ENCODE results near the gene AKT1. TPM values are rescaled to one million over a fixed set of nuclear protein-coding genes. Genes with fewer than 3 reads are reported as not detected.

AKT1 gene
- polyA plus RNA-seq (2011; rRNA removed) (66.0 and 70.2 TPM in 2 replicates), polyA plus RNA-seq (2017; fragmentation: RNase III; extraction: RNeasy Plus Mini Kit Qiagen cat#74134 plus additional on column Dnase treatment) (87.1 to 93.8 TPM (median 93.0 TPM) in 3 replicates), polyA minus RNA-seq (2011; rRNA and poly(A)+ RNA removed) (138 and 139 TPM in 2 replicates)
- polyA plus RNA-seq (2012; cell fraction: cytosol; rRNA removed): 164 and 170 TPM in 2 replicates
- polyA plus RNA-seq (2012; cell fraction: nucleus; rRNA removed): 315 and 328 TPM in 2 replicates

- ChIA-PET CTCF (interaction anchor here (0.8 to 2.1 kb wide), 8 partner anchors 16 to 71 kb away, joined by 3 to 10 read pairs (median 4); no protein-coding TSS in a partner anchor), POLR2A (interaction anchor here (0.5 kb wide), 1 partner anchor 604 kb away, joined by 6 read pairs; no protein-coding TSS in a partner anchor)
- TF ChIP-seq PHF8 (IDR thresholded peaks at IDR 0.05; ENCODE audit: borderline replicate concordance, low read depth) (no peak), ZSCAN20 (CRISPR knock-in tag; IDR thresholded peaks at IDR 0.05) (no peak), RAD21 (conservative IDR thresholded peaks at IDR 0.05 in 1 of 2, IDR thresholded peaks at IDR 0.05 in 1 of 2) (no peak), CBX8 (IDR thresholded peaks at IDR 0.05) (no peak), POLR2AphosphoS2 (conservative IDR thresholded peaks at IDR 0.05; ENCODE audit: low read length) (no peak), RCOR1 (IDR thresholded peaks at IDR 0.05; ENCODE audit: low read depth, low read length) (no peak), CTCF (IDR thresholded peaks at IDR 0.05) (no peak), CHD2 (IDR thresholded peaks at IDR 0.05; ENCODE audit: low read length, partially characterized antibody) (no peak)
- TF ChIP-seq, protein P1, sequence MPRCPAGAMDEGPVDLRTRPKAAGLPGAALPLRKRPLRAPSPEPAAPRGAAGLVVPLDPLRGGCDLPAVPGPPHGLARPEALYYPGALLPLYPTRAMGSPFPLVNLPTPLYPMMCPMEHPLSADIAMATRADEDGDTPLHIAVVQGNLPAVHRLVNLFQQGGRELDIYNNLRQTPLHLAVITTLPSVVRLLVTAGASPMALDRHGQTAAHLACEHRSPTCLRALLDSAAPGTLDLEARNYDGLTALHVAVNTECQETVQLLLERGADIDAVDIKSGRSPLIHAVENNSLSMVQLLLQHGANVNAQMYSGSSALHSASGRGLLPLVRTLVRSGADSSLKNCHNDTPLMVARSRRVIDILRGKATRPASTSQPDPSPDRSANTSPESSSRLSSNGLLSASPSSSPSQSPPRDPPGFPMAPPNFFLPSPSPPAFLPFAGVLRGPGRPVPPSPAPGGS (IDR thresholded peaks at IDR 0.05): no peak
- ATAC-seq (peak in 1 of 2 experiments; percentile 27; a peak in 4 of 6 replicates), FAIRE-seq (no peak), DNase-seq (ENCODE audit: low read depth in 1 of 2, low spot score in 1 of 2) (no peak)
- no peaks in the 10 kb centered on the region for H3K9me3 ChIP-seq
- peak within 1 kb of the TSS; percentile 89 for H3K4me2 ChIP-seq
- H3K4me3 ChIP-seq: peak within 1 kb of the TSS; percentile 94
- peak within 1 kb of the TSS; percentile 95 to 98 for H3K27ac ChIP-seq
- WGBS (ENCODE audit: missing lambda C conversion rate): 5% methylated on average over 8 of the region's 124 CpGs
- H3K4me1 ChIP-seq: peaks cover 46% of the 10 kb centered on the region
Measured at GRCh38 chr14:104794993-104795780, at the start of gene AKT1. TSS of gene AKT1 (minus strand) at chr14:104795748. CDS start at chr14:104792643, 3,105 bp downstream.

- no peak for FAIRE-seq
- 60% methylated on average over 4 of the region's 4 CpGs for WGBS (ENCODE audit: missing lambda C conversion rate)
- POLR2A ChIA-PET: no interaction called here
- CTCF ChIA-PET: interaction anchor here (2.8 to 5.1 kb wide), 3 partner anchors 19 to 76 kb away, joined by 8 to 28 read pairs (median 8); no protein-coding TSS in a partner anchor
- no peak overlapping the region for H3K4me3 ChIP-seq
- no peak overlapping the region for H3K4me2 ChIP-seq
- H3K27ac ChIP-seq: no peak overlapping the region
- no peak for DNase-seq (ENCODE audit: low read depth in 1 of 2, low spot score in 1 of 2)
- TF ChIP-seq ESRRA (IDR thresholded peaks at IDR 0.05; ENCODE audit: borderline replicate concordance, low read length) (no peak), TP53 (CRISPR knock-in tag; IDR thresholded peaks at IDR 0.05) (no peak), MAFK (IDR thresholded peaks at IDR 0.05; ENCODE audit: partially characterized antibody) (no peak), CTCF (IDR thresholded peaks at IDR 0.05) (no peak), POLR2A (IDR thresholded peaks at IDR 0.05; ENCODE audit: low read length) (no peak)
- H3K4me1 ChIP-seq: 0 out of 3 replicates have a peak, but pooled peaks cover 5% of the 10 kb centered on the region
- ATAC-seq: no peak
- H3K9me3 ChIP-seq: peaks cover 4% of the 10 kb centered on the region; the same call in 2 of the 3 replicates
Measured at GRCh38 chr14:104845033-104845666, 49.6 kb upstream of the AKT1 start.
